Smooth muscle cell (in vitro differentiated cells): ENCODE results near the gene ZNF184. TPM values are rescaled to one million over a fixed set of nuclear protein-coding genes. Genes with fewer than 3 reads are reported as not detected.

Experiments
- DNase-seq: peaks from one replicate; lab custom pipeline; 2025; ENCODE audit not compliant: unreplicated experiment; lab: John Stamatoyannopoulos, UW
- H2AFZ ChIP-seq: fragments of 200-600 bp; sonication (generic); 2 replicates; pipeline ENCODE4 v1.6.0; 2016; ENCODE audit warnings: antibody characterized with exemption, low read depth, mild to moderate bottlenecking
- H3F3A ChIP-seq: fragments of 200-600 bp; sonication (generic); 2 replicates; pipeline ENCODE4 v1.6.0; 2017; ENCODE audit warnings: antibody characterized with exemption, low read depth
- H3K27ac ChIP-seq: fragments of 200-600 bp; sonication (generic); 2 replicates; pipeline ENCODE4 v1.5.1; 2016; ENCODE audit warnings: low read depth, mild to moderate bottlenecking
- H3K27me3 ChIP-seq: fragments of 200-600 bp; sonication (generic); 2 replicates; pipeline ENCODE4 v1.6.1; 2016; ENCODE audit warnings: low read depth, mild to moderate bottlenecking
- H3K36me3 ChIP-seq: fragments of 200-600 bp; sonication (generic); 2 replicates; pipeline ENCODE4 v1.5.1; 2016; ENCODE audit warnings: low read depth
- H3K4me1 ChIP-seq: fragments of 200-600 bp; sonication (generic); 2 replicates; pipeline ENCODE4 v1.5.1; 2016; ENCODE audit warnings: low read depth
- H3K4me2 ChIP-seq: fragments of 200-600 bp; sonication (generic); 2 replicates; pipeline ENCODE4 v1.6.0; 2016; ENCODE audit warnings: mild to moderate bottlenecking
- H3K4me3 ChIP-seq: fragments of 200-600 bp; sonication (generic); 2 replicates; pipeline ENCODE4 v1.5.1; 2016; ENCODE audit warnings: mild to moderate bottlenecking
- H3K79me2 ChIP-seq: fragments of 200-600 bp; sonication (generic); 2 replicates; pipeline ENCODE4 v1.6.0; 2016; ENCODE audit warnings: low read depth, mild to moderate bottlenecking
- H3K9ac ChIP-seq: fragments of 200-600 bp; sonication (generic); 2 replicates; pipeline ENCODE4 v1.6.0; 2016; ENCODE audit warnings: low read depth
- H3K9me3 ChIP-seq: fragments of 200-600 bp; sonication (generic); replicated peaks from 2 replicates; pipeline ENCODE4 v1.5.1; 2016; ENCODE audit warnings: low read depth
- H4K20me1 ChIP-seq: fragments of 200-600 bp; sonication (generic); 2 replicates; pipeline ENCODE4 v1.6.0; 2016; ENCODE audit warnings: low read depth
- CTCF ChIP-seq: fragments of 200-600 bp; sonication (generic); IDR thresholded peaks from 2 replicates; pipeline ENCODE4 v1.5.1; 2017; ENCODE audit warnings: borderline replicate concordance, mild to moderate bottlenecking, antibody characterized with exemption; ENCODE audit not compliant: insufficient read depth, poor library complexity, severe bottlenecking
- WGBS: methylation state at CpG from one replicate; pipeline ENCODE4 v1.1.7; 2016; ENCODE audit warnings: low lambda C conversion rate; 5-methylcytosine and 5-hydroxymethylcytosine counted together
- polyA plus RNA-seq: library from polyadenylated mRNA; unstranded; fragments of >200 nt; fragmentation: Nextera tagmentation; extraction: Ambion mirVana; gene quantifications from 2 replicates; pipeline ENCODE4 v1.2.1, GENCODE V29; 2016
- total RNA-seq: library from RNA; depleted of rRNA; stranded (reverse); fragments of >200 nt; gene quantifications from 2 replicates; pipeline ENCODE4 v1.2.3, GENCODE V29; 2014

The ZNF184 gene
- total and polyA plus RNA-seq, 2 experiments from 2014 or later, result 7.8 to 9.9 TPM

GRCh38 chr6:27442932-27443331 is 30.0 kb downstream of the ZNF184 start:
- H3K36me3 ChIP-seq, result peaks cover 4% of the 10 kb centered on the region
- H4K20me1 ChIP-seq, result no peaks in the 10 kb centered on the region
- peaks cover 4% of the 10 kb centered on the region for H3K9me3 ChIP-seq
- no peak overlapping the region for H3K4me3 ChIP-seq
- H3F3A ChIP-seq, result no peaks in the 10 kb centered on the region
- H2AFZ ChIP-seq, result no peak overlapping the region
- no peaks in the 10 kb centered on the region for H3K27me3 ChIP-seq
- H3K4me2 ChIP-seq, result no peak overlapping the region
- H3K79me2 ChIP-seq, result no peaks in the 10 kb centered on the region
- no peak for TF ChIP-seq CTCF
- H3K4me1 ChIP-seq, result no peaks in the 10 kb centered on the region
- no peak overlapping the region for H3K27ac ChIP-seq
- WGBS, result 88% methylated on average over 1 of the region's 1 CpG
- no peak overlapping the region for H3K9ac ChIP-seq
- DNase-seq, result no peak

GRCh38 chr6:27441001-27441400 is 31.9 kb downstream of the ZNF184 start:
- 93% methylated on average over 3 of the region's 3 CpGs for WGBS
- Histone ChIP-seq H3K79me2 (no peaks in the 10 kb centered on the region), H3K9ac (no peak overlapping the region), H3K27ac (no peak overlapping the region), H3K9me3 (no peaks in the 10 kb centered on the region), H3K27me3 (no peaks in the 10 kb centered on the region), H3F3A (no peaks in the 10 kb centered on the region), H3K4me3 (no peak overlapping the region), H3K4me2 (no peak overlapping the region), H2AFZ (no peak overlapping the region), H4K20me1 (no peaks in the 10 kb centered on the region), H3K36me3 (no peaks in the 10 kb centered on the region), H3K4me1 (no peaks in the 10 kb centered on the region)
- no peak for DNase-seq
- TF ChIP-seq CTCF, result no peak

- Histone ChIP-seq H3K9ac (no peak overlapping the region), H3K4me1 (no peaks in the 10 kb centered on the region), H3F3A (no peaks in the 10 kb centered on the region), H3K4me3 (no peak overlapping the region), H4K20me1 (no peaks in the 10 kb centered on the region), H3K27me3 (no peaks in the 10 kb centered on the region), H3K9me3 (no peaks in the 10 kb centered on the region), H3K4me2 (no peak overlapping the region), H3K36me3 (no peaks in the 10 kb centered on the region), H2AFZ (no peak overlapping the region), H3K27ac (no peak overlapping the region), H3K79me2 (no peaks in the 10 kb centered on the region)
- 93% methylated on average over 4 of the region's 4 CpGs for WGBS
- no peak for DNase-seq
- TF ChIP-seq CTCF, result no peak
Measured at GRCh38 chr6:27439371-27439770, 33.5 kb downstream of the ZNF184 start.

- H3K9me3 ChIP-seq, result no peaks in the 10 kb centered on the region
- WGBS, result 92% methylated on average over 1 of the region's 1 CpG
Measured at GRCh38 chr6:27433714-27434113, 39.2 kb downstream of the ZNF184 start.

More at GRCh38 chr6:27433714-27434113, 39.2 kb downstream of the ZNF184 start:
- H3F3A ChIP-seq, result no peaks in the 10 kb centered on the region
- no peak overlapping the region for H3K4me2 ChIP-seq
- no peak overlapping the region for H3K4me3 ChIP-seq
- H3K27me3 ChIP-seq, result no peaks in the 10 kb centered on the region
- no peak overlapping the region for H3K9ac ChIP-seq
- no peaks in the 10 kb centered on the region for H3K4me1 ChIP-seq
- H4K20me1 ChIP-seq, result no peaks in the 10 kb centered on the region
- H3K27ac ChIP-seq, result no peak overlapping the region
- H3K36me3 ChIP-seq, result no peaks in the 10 kb centered on the region
- H3K79me2 ChIP-seq, result no peaks in the 10 kb centered on the region
- no peak overlapping the region for H2AFZ ChIP-seq
- no peak for DNase-seq
- no peak for TF ChIP-seq CTCF
